T-helper 1 cell (primary cell): ENCODE measurements around the gene MCEMP1.

Experiments used
- DNase-seq, 5 donors: peaks; one replicate each; pipeline ENCODE4 v3.0.0-alpha.2; 2012 to 2020
- total RNA-seq, 4 donors: gene quantifications; one replicate each; lab custom pipeline; 2026; lab: John Stamatoyannopoulos, UW

Gene MCEMP1, protein sequence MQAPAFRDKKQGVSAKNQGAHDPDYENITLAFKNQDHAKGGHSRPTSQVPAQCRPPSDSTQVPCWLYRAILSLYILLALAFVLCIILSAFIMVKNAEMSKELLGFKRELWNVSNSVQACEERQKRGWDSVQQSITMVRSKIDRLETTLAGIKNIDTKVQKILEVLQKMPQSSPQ
- total RNA-seq: 0 to 0.12 (median 0) reads per million in 4 donors

DNA sequence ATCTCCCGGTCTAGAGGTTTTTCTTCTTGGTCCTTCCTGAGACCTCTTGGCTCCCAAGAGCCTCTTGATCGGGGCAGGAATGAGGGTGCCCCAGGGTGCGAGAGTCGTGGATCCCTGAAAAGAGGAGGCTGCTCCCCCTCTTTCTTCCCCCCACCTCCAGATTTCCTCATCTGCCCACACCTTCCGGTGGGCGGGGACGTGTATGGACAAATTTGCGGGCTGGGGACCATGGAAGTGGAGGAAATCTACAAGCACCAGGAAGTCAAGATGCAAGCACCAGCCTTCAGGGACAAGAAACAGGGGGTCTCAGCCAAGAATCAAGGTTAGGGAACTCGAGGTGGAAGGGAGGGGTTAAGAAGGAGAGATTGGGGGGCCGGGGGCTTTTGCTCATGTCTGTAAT, at the start of gene MCEMP1:
Gene MCEMP1, plus strand, starts transcription at position 237 of the 400 bp plus-strand sequence. Its CDS starts 31 bp downstream, at position 268.
- no peak for DNase-seq

DNA sequence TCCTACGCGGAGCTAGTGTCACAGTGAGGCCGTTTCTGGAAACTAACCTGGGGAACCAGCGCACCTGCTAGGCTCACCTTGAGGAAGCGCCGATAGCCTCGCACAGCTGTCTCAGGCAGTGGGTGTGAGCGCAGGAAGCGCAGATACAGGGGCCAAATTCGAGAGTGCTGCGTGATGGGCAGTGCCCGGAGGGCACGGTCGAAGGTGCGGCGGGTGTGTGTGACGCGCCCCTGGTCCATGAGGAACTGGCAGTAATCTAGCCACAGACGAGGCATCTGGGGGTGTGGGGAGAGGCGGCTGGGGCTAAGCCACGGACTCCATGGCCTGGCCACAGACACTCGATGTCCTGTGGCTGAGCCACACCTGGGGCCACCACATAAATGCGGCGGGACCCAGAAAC, 49.7 kb upstream of the MCEMP1 start:
- DNase-seq: no peak

DNA sequence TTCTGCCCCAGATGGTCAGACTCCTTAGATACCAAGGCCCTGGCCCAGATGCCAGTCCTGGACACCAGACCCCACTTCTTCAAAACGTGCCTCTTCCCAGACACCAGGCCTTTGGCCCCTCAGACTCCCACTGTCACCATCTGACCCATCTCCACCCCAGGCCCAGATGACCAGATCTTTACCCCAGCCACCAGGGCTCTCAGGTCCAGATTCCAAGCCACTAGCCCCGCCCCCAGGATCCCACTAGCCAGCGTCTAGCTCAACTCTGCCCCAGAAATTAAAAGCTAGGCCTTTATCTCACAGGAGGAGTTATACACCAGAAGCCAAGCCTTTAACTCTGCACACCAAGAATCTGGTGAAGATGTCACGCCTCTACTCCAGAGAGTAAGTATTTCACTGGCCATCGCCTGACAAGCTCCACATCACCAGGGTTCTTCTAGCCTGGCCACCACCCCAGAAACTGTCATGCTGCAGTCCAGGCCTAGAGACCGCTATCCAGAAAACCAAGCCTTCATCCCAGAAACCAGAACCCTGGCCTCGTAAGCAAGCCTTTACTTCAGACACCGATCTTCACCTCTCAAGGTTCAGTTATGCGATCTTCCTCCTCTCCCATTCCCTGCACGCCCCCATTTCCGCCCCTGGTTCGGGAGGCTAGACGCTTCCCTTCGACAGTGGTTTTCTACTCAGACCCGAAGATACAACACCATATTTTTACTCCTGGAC, 48.1 kb upstream of the MCEMP1 start:
- DNase-seq: no peak

DNA sequence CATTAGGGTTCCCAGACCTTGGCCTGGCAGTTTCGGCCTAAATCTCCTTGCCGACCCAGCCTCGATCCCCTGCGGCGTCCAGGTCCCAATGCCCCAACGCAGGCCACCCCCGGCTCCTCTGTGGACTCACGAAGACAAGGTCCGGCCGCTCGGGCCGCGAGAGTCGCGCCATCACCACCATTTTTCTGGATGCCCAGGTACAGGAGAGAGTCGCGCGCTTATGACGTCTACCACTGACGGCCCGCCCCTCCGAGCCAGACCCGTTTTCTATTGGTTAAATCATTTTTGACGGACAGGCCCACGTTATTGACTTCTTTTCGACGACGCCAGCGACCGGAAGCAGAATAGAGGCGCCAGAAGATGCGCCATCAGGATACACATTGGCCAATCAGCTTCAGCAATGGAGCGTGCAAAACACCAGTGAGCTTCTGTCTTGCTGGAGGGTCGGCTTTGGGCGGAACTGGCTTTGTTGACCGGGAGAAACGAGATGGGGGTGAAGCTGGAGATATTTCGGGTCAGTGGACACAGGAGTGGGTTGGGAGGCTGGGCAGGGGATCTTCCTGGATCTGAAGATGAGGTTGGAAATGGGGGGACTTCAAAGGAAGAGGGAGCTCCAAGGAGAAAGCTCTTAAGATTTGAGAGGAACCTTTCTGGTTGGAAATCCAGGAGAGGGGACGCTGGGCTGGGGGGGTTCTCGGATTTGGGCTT, 47.4 kb upstream of the MCEMP1 start, which contains the start of the genes PET100 and XAB2:
Gene PET100, plus strand, starts transcription at position 447 of the 708 bp plus-strand sequence. Its CDS starts 41 bp downstream, at position 488.
Gene XAB2, minus strand, starts transcription at position 199 of the 708 bp plus-strand sequence. Its CDS starts 18 bp downstream, at position 181.
- DNase-seq: peak; percentile 88 to 98 (median 94)

DNA sequence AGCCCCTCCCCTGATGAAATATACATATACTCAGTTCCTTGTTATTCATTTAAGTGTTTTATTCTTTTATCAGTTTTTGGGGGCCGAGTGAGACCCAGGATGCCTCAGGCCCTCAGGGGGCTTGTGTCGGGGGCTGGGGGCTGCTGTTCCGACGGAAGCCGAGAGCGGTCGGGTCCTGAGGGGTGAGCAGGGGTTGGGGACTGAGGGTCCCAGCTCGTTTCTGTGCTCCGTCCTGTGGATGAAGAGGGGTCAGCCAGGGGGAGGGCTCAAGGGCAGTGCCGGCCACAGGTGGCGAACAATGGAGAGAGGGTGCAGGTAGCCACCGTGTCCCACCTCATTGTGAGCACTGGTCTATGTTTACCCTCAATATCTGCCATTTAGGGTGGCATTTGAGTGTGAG, 45.3 kb upstream of the MCEMP1 start:
- DNase-seq: no peak

DNA sequence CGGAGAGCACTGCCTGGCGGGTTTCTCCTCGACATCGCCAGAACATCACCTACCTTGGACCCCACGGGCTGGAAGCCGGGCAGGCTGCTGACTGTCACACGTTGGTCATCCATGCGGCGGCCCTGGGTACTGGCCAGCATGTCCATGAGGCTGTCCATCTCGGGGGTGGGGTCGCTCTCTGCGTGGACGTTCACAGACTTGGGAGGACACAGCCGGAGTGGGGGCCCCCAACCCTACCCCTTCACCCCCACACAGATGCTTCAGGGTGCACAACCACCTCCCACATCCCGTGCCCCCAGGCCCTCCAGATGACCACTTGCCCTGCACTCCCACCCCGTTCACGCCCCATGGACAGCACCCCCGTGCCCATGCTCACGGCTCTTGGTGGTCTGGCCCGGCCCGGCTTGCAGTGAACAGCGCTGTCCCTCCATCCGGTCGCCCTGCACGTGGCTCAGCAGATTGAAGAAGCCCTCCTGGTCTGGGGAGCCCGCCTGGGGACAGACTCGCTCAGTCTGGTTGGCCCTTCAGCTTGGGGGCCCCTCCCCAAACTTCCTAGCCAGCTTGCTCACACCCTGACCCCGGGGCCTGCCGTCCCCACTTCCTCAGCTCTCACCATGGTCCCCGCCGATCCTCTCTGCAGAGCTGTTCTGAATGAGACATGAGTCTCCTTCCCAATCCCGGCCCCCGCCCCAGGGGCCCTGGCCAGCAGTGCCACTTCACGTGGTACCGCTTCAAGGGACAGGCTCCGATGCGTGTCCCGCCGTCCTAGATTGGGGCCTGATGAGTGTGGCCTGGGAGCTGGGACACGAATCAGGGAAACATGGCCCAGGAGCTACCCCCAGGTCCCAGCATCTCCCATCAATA, 44.3 kb upstream of the MCEMP1 start:
- no peak for DNase-seq

DNA sequence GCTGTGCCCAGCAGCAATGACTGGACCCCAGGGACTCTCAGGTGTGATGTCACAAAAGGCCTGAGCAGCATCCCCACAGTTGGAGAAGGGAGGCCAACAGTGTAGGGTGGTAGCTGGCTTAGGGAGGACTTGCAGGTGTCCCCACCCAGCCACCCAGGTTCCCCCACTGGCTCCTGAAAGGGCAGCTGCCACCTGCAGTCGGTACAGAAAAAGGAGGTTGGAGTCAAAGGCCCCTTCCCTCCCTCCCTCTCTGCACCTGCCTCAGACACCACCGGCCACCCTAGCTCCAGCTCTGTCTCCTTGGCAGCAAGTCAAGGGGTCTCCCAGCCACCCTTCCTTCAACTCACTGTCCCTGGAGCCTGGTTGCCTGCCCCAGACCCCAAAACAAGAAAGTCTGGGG, 43.2 kb upstream of the MCEMP1 start, which contains the start of gene PCP2:
Gene PCP2, minus strand, starts transcription at position 22 of the 400 bp plus-strand sequence. CDS start 262 bp downstream, outside the sequence.
- DNase-seq: no peak

DNA sequence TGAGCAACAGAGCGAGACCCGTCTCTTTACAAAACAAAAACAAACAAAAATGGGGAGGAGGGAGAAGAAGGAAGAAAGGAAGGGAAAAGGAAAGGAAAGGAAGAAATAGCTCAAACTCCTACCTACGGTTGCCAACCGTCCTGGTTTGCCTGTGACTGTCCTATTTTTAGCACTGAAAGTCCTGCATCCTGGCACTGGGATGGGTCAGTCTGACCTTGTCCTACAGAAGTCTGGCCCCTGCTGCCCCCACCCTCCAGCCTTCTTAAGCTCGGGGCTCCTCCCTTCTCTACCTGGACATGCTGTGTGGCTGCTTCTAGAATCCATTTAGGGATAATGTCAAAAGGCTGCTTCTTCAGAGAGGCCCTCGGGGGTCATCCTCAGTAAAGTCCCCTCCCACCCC, 41.2 kb upstream of the MCEMP1 start:
- no peak for DNase-seq

DNA sequence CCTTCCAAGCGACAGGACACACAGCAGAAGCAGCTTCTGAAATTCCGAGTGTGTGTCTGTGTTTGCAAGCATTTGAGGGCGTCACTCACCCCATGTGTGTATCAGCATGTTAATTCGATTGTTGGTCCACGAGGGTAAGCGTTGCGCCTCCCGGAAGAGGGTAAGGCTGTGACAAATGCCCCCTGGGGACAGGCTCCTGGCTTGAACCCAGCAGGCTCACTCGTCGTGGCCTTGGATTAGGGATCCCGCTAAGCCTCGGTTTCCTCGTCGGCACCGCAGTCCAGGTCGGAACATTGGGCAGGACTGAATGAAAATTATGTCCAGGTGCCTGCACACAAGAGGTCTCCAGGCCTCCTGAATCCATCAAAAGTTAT, 40.6 kb upstream of the MCEMP1 start:
- no peak for DNase-seq

DNA sequence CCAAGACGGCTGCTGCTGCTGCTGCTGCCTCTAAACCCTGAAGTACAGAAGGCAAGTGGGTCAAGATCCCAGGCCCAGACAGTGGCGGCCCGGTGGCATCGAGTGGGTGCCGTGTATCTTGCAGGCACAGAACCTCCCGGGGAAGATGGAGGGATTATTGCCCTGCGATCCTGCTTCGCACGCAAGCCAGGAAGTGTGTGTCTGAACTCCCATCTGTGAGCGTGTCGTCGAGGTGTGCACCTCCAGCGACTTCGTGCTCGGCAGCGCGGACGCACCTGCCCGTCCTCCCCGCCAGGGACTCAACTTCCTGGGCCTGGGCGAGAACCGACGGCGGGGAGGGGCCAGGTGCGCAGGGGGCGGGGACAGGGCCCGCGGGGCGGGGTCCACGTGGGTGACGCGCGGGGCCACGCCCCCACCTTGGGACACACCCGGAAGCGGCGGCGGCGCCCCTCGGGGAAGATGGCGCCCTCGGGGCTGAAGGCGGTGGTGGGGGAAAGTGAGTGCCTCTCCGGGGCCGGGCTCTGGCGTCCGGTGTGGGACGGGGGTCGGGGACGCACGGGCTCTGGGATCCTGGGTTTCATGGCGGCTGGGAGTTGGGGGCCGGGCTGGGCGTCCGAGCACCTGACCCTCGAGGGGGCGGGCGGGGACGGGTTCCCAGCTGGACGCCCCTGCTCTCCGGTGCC, 40.1 kb upstream of the MCEMP1 start, which contains the start of gene STXBP2:
Gene STXBP2, plus strand, starts transcription at position 420 of the 683 bp plus-strand sequence. Its CDS starts 40 bp downstream, at position 460.
- peak; percentile 86 to 95 (median 92) for DNase-seq

DNA sequence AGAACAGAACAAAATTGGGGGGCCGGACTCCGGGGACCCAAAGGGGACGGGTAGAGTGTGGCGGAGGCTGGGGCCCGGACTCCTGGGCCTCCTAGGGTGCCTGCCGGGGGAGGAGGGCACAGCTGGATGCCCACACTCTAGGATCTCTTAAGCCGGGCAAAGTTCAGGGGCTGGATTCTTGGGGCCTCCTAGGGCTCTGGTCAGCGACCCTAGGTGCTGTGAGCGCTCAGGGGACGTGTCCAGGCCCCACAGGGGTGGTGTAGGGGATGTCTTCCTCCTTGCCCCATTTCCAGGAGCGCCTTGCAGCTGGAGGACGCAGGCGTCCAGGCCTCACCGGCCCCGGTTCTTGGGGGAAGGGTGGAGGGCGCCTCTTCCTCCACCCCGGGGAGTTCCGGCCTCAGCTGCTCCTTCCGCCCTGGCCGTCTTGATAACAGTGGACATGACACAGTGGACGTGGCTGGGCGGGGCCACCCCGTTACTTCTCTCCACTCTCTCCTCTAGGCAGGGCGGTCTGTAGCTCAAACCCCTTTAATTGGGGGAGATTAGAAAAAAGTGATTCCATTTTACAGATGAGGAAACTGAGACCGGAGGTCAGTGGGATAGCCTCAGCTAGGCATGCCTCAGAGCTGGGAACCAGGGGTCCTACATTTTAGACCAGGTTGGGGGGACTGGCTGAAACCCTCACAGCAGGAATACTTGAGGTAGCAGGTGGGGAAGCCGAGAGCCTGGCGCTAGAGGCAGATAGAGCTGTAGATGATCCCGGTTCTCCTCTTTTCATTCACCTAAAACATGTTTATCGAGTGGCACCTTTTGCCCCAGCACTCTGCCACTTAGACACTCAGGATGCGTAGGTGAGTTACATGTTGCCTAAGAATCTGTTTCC, 39.3 kb upstream of the MCEMP1 start:
- peak in 1 of 5 donors; percentile 18 for DNase-seq

DNA sequence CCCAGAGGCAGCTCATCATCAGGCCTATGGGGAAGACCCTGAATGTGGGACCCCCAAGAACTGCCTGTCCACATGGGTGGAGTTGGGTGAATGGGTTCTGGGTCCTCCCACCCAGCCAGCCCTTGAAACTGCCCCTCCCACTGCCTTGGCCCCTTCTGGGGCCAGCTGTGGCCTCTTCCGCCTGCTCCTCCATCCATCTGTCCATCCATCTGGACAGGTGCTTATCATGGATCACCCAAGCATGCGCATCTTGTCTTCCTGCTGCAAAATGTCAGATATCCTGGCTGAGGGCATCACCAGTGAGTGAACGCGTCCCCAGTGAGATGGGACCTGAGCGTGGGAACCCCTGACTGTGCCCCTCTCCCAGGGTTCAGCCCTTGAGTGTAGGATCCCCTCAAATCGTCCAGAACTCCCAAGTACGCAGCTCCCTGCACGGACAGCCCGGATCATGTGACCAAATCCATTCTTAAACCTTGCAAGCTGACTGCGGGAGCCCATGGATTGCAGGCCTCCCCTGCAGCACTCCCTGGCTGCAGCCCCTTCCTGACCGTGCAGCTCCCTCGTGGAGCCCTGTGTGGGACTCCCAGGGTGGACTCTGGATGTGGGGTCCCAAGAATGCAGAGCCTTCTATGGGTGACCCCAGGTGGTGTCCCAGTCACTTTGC, 38.0 kb upstream of the MCEMP1 start:
- no peak for DNase-seq

DNA sequence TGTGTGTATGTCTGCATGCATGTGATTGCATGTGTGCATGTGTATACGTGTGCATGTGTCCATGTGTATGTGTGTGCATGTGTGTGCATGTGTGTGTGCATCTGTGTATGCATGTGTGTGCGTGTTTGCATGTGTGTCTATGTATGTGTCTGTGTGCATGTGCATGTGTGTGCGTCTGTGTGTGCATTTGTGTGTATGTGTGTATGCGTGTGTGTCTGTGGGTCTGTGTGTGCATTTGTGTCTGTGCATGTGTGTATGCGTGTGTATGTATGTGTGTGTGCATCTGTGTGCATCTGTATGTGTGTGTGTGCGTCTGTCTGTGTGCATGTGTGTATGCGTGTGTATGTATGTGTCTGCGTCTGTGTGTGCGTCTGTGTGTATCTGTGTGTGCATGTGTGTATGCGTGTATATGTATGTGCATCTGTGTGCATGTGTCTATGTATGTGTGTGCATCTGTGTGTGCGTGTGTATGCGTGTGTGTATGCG, 37.0 kb upstream of the MCEMP1 start:
- DNase-seq: no peak

DNA sequence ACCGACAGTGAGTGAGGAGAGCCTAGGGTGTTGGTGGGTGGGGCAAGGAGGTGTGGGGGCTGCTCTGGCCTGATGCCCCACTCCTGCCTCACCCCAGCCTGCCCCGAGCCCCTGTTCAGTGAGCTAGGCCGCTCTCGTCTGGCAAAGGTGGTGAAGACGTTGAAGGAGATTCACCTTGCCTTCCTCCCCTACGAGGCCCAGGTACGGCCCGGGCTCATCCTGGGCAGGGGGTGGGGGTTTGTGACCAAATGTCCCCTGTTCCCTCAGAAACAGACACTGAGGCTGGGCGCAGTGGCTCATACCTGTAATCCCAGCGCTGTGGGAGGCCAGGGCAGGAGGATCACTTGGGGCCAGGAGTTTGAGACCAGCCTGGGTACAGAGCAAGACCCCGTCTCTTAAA, 36.1 kb upstream of the MCEMP1 start:
- no peak for DNase-seq

DNA sequence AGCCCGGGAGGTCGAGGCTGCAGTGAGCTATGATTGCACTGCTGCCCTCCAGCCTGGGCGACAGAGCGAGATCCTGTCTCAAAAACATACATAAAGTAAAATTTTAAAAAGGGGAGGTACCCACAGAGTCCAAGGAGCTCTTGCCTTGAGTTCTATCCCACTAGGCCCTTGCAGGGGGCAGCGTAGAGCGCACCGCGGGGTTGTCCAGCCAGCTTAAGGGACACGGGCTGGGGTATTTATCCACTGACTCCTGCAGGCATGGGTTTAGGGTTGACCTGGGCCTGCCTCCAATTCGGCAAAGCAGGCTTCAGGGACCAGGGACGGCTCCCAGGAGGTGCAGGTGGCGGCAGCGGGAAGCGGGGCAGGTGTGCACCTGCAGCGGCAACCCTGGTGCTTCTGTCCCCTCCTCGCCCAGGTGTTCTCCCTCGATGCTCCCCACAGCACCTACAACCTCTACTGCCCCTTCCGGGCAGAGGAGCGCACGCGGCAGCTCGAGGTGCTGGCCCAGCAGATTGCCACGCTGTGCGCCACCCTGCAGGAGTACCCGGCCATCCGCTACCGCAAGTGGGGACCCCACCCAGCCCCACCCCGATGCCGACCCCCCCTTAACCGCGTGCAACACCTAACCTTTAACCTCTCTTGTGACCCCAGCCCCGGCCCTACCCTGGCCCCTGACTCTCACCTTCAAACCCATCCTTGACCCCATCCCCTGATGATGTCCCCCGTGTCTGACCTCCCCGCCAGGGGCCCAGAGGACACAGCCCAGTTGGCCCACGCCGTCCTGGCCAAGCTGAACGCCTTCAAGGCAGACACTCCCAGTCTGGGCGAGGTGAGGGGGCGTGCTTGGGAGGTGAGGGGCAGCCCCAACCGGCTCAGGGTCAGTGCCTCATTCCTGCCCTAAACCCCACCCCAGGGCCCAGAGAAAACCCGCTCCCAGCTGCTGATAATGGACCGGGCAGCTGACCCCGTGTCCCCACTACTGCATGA, 35.3 kb upstream of the MCEMP1 start:
- no peak for DNase-seq

DNA sequence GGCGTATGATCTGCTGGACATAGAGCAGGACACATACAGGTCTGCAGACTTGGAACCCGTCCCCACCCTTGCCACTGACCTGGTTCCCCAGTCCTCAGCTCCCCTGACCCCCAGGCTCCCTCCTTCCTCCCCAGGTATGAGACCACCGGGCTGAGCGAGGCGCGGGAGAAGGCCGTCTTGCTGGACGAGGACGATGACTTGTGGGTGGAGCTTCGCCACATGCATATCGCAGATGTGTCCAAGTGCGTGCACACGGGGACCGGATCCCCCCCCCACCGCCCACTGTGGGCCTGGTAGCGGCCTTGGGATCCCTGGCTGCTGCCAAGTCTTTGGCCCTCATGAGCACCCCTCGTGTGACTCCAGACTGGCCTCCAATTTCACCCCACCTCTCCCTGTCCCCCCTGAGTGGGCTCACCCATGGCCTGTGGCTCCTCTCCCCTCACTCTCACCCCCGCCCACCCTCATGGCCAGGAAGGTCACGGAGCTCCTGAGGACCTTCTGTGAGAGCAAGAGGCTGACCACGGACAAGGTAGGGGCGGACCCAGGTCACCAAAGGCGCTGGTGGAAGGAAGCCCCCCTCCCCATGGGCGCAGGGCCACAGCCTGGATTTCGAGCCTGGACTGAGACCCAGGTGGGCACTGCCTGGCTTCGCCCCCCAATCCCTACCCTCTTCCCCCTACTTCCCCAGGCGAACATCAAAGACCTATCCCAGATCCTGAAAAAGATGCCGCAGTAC, 34.4 kb upstream of the MCEMP1 start:
- no peak for DNase-seq

DNA sequence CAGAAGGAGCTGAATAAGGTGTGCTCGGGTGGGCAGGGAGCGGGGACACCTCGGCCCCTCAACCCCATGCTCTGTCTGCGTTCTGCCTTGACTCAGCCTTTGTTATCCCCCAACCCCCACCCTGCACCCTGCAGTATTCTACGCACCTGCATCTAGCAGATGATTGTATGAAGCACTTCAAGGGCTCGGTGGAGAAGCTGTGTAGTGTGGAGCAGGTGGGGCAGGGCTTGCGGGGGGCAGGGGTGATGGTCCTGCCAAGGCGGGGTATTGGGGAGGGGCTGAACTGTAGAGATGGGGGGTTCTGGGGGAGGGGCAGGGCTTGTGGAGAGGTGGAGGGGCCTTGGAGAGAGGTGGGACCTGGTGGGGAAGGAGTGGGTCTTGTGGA, 33.9 kb upstream of the MCEMP1 start:
- DNase-seq: no peak
